Measurements from ENCODE around the gene C19orf67. TPM values are rescaled to one million over a fixed set of nuclear protein-coding genes. Genes with fewer than 3 reads are reported as not detected.

Gene C19orf67
- total and polyA plus RNA-seq, 2 of the 4 experiments (the other 2 are of a cell fraction): not detected

DNA sequence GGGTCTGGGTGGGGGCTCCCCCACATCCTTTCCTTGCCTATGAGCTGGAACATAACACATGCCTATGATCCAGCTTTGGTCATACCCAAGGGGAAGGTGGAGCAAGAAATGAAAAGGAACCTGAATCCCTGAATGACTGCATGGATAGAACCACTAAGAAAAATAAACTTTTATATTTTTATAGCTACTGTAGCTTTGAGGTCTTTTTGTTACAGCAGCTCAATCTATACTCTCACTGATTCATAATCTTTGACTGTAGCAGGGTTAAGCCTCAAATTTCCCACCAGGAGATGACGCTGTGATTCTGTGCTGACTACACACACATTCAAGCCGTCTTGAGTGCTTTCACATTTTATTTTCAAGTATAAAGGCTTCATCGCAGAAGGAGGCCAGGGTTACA lies 32.6 kb downstream of the C19orf67 start:
- H2AFZ ChIP-seq (replicated peaks; ENCODE audit: low read length, poor library complexity): no peak overlapping the region
- BruUV-seq (replicated peaks): no TSS peak
- H3K4me2 ChIP-seq (ENCODE audit: low read depth, low read length): no peak overlapping the region
- in situ Hi-C loops (cut with MboI; ENCODE audit: low sequenced_read_pairs) (no loop called here), intact Hi-C loops (cut with micrococcal nuclease) (no loop called here), dilution Hi-C loops (cut with HindIII; ENCODE audit: low sequenced_read_pairs, unreplicated experiment) (no loop called here)
- no peak overlapping the region for H3K23ac ChIP-seq (ENCODE audit: low read depth, low read length)
- no peak overlapping the region for H2AK5ac ChIP-seq (ENCODE audit: low read depth, low read length)
- H3K4me1 ChIP-seq (ENCODE audit: control insufficient read depth, insufficient read depth, low read length): peaks cover 1% of the 10 kb centered on the region; the same call in 1 of the 2 replicates
- no peaks in the 10 kb centered on the region for H4K20me1 ChIP-seq (ENCODE audit: insufficient read depth, low read length)
- H3K36me3 ChIP-seq (ENCODE audit: control insufficient read depth, insufficient read depth, low read length): no peaks in the 10 kb centered on the region
- DNase-seq (no peak), ATAC-seq (ENCODE audit: low read depth) (no peak)
- H3K27me3 ChIP-seq (ENCODE audit: control insufficient read depth, insufficient read depth, low read length): peaks cover 15% of the 10 kb centered on the region; the same call in 1 of the 2 replicates
- H3K18ac ChIP-seq (ENCODE audit: low read depth, low read length): no peak overlapping the region
- no peak overlapping the region for H4K91ac ChIP-seq (ENCODE audit: insufficient read depth, low read depth, low read length)
- H3K4me3 ChIP-seq (ENCODE audit: insufficient read depth, low read depth, low read length): no peak overlapping the region
- CTCF ChIA-PET: interaction anchor here (0.5 kb wide), 1 partner anchor 92 kb away, joined by 3 read pairs; no protein-coding TSS in a partner anchor
- no peak overlapping the region for H3K9ac ChIP-seq (ENCODE audit: low read depth, low read length)
- no peak overlapping the region for H3K56ac ChIP-seq (ENCODE audit: extremely low read depth, insufficient read depth, low read length)
- no peaks in the 10 kb centered on the region for H3K79me1 ChIP-seq (ENCODE audit: low read depth in 1 of 2, low read length in 2 of 2)
- no peak overlapping the region for H2BK15ac ChIP-seq (ENCODE audit: low read depth, low read length)
- no peak overlapping the region for H2AK9ac ChIP-seq (replicated peaks; ENCODE audit: low read depth, low read length, poor library complexity)
- POLR2A ChIA-PET (ENCODE audit: unreplicated experiment): no interaction called here
- H3K27ac ChIP-seq (ENCODE audit: insufficient read depth, low read length): no peak overlapping the region
- H3K14ac ChIP-seq (replicated peaks; ENCODE audit: low read depth, low read length): no peak overlapping the region
- no peak overlapping the region for H2BK20ac ChIP-seq (ENCODE audit: low read depth, low read length)
- WGBS, 2 experiments (ENCODE audit: extremely low coverage in 2 of 2, insufficient read length in 1 of 2): no CpG with 5 or more reads among the region's 3 CpGs
- no peak overlapping the region for H4K8ac ChIP-seq (ENCODE audit: low read depth in 2 of 2, low read length in 2 of 2)
- no peak overlapping the region for H3K4ac ChIP-seq (ENCODE audit: low read depth, low read length)
- no peaks in the 10 kb centered on the region for H3K9me1 ChIP-seq (ENCODE audit: insufficient read depth, low read length)
- H2BK120ac ChIP-seq (ENCODE audit: low read depth, low read length): no peak overlapping the region
- H3K9me3 ChIP-seq (ENCODE audit: control insufficient read depth, insufficient read depth, low read length): peaks cover 2% of the 10 kb centered on the region; the same call in 1 of the 2 replicates
- TF ChIP-seq FOS (IDR thresholded peaks at IDR 0.05; ENCODE audit: low read depth, low read length): no peak
- no peak for TF ChIP-seq RFX5 (IDR thresholded peaks at IDR 0.05; ENCODE audit: low read depth, low read length)
- TF ChIP-seq, protein P1, sequence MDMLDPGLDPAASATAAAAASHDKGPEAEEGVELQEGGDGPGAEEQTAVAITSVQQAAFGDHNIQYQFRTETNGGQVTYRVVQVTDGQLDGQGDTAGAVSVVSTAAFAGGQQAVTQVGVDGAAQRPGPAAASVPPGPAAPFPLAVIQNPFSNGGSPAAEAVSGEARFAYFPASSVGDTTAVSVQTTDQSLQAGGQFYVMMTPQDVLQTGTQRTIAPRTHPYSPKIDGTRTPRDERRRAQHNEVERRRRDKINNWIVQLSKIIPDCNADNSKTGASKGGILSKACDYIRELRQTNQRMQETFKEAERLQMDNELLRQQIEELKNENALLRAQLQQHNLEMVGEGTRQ (IDR thresholded peaks at IDR 0.05; ENCODE audit: low read depth, low read length): no peak
- TF ChIP-seq ELK1 (IDR thresholded peaks at IDR 0.05; ENCODE audit: borderline replicate concordance, low read depth, low read length): no peak
- no peak for TF ChIP-seq NFE2L2 (IDR thresholded peaks at IDR 0.05; ENCODE audit: low read depth, low read length)
- no peak for TF ChIP-seq MXI1 (IDR thresholded peaks at IDR 0.05; ENCODE audit: borderline replicate concordance, low read depth, low read length)
- no peak overlapping the region for H2BK5ac ChIP-seq (ENCODE audit: low read depth, low read length, poor library complexity, severe bottlenecking)
- no peak overlapping the region for H4K5ac ChIP-seq (ENCODE audit: low read depth, low read length)

Measured in IMR-90 (cell line).